Nephron progenitor cell (in vitro differentiated cells): ENCODE results near the gene NEK7.

Experiments
- DNase-seq: peaks from one replicate; pipeline ENCODE4 v3.0.0; 2021
- H3K27ac Mint-ChIP-seq: 2 replicates; pipeline ENCODE4 v1.8.0; 2021; ENCODE audit warnings: mild to moderate bottlenecking, moderate library complexity, mixed read lengths
- H3K27me3 Mint-ChIP-seq: 2 replicates; pipeline ENCODE4 v1.8.0; 2021; ENCODE audit warnings: mild to moderate bottlenecking, low read depth, mixed read lengths; ENCODE audit not compliant: poor library complexity
- H3K36me3 Mint-ChIP-seq: 2 replicates; pipeline ENCODE4 v1.8.0; 2021; ENCODE audit warnings: low read depth, mixed read lengths
- H3K4me1 Mint-ChIP-seq: 2 replicates; pipeline ENCODE4 v1.8.0; 2021; ENCODE audit warnings: mixed read lengths
- H3K4me3 Mint-ChIP-seq: 2 replicates; pipeline ENCODE4 v1.8.0; 2021; ENCODE audit warnings: mild to moderate bottlenecking, moderate library complexity, mixed read lengths
- H3K9me3 Mint-ChIP-seq: 2 replicates; pipeline ENCODE4 v1.8.0; 2021; ENCODE audit warnings: mild to moderate bottlenecking, moderate library complexity, mixed read lengths
- TF ChIP-seq, protein P1 (sequence below): fragments of 200-600 bp; sonication (generic); IDR thresholded peaks from 2 replicates; pipeline ENCODE4 v1.5.0; 2021; ENCODE audit warnings: antibody characterized with exemption

Gene NEK7

DNA sequence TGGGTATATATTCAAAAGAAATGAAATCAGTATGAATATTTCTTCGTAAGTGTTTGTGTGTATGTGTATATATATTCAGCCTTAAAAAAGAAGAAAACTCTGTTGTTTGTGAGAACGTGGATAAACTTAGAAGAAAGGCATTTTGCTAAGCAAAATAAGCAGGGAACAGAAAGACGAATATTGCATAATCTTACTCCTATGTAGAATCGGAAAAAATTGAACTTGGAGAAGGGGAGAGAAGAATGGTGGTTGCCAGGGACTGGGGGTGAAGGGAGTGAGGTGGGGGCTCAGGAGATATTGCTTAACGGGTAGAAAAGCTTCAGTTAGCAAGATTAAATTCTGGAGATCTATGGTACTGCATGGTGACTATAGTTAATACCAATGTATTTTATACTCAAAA, 40.3 kb upstream of the NEK7 start:
- Mint-ChIP-seq H3K27ac (no peak overlapping the region), H3K4me1 (peaks cover 4% of the 10 kb centered on the region), H3K36me3 (no peaks in the 10 kb centered on the region), H3K4me3 (no peak overlapping the region), H3K9me3 (no peaks in the 10 kb centered on the region), H3K27me3 (no peaks in the 10 kb centered on the region)
- TF ChIP-seq, protein P1, sequence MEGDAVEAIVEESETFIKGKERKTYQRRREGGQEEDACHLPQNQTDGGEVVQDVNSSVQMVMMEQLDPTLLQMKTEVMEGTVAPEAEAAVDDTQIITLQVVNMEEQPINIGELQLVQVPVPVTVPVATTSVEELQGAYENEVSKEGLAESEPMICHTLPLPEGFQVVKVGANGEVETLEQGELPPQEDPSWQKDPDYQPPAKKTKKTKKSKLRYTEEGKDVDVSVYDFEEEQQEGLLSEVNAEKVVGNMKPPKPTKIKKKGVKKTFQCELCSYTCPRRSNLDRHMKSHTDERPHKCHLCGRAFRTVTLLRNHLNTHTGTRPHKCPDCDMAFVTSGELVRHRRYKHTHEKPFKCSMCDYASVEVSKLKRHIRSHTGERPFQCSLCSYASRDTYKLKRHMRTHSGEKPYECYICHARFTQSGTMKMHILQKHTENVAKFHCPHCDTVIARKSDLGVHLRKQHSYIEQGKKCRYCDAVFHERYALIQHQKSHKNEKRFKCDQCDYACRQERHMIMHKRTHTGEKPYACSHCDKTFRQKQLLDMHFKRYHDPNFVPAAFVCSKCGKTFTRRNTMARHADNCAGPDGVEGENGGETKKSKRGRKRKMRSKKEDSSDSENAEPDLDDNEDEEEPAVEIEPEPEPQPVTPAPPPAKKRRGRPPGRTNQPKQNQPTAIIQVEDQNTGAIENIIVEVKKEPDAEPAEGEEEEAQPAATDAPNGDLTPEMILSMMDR = no peak
- DNase-seq = no peak

DNA sequence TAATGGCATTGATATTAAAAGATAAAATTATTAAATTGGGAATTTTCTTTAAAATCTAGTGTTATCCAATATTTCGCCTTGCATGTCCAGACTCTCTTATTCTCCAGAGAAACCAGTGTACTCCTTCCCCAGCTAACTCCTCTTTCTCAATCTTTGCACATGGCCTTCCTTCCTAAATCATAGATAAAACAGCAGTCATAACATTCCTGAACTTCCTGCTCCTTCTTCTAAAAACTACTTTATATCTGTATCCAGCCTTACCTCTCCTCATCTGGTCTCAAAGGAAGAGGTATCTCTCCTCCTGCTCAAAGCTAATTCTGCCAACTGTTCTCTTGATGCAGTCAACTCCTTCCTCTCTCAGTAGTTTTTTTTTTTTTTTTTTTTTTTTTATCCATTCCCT, 39.5 kb upstream of the NEK7 start:
- H3K9me3 Mint-ChIP-seq = no peaks in the 10 kb centered on the region
- H3K27me3 Mint-ChIP-seq = no peaks in the 10 kb centered on the region
- H3K4me1 Mint-ChIP-seq = peaks cover 6% of the 10 kb centered on the region
- DNase-seq = no peak
- H3K4me3 Mint-ChIP-seq = no peak overlapping the region
- no peaks in the 10 kb centered on the region for H3K36me3 Mint-ChIP-seq
- TF ChIP-seq, protein P1 = no peak
- no peak overlapping the region for H3K27ac Mint-ChIP-seq

DNA sequence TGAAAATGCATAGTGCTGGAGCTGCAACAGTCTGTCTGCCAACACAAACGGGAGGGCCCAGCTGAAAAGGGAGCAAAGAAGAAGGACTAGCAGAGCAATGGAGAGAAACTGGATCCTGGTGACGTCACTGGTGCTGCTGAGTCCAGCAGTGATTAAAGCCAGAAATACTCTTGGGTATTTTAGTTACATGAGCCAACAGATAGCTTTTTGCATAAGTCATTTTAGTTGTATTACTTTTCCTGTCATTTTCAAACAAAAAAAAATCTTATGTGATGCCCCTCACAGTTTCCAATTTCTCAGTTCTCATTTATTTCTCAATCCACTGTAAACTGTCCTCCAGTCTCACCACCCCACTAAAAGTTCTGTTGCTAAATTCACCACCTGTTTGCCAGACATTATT, 38.7 kb upstream of the NEK7 start:
- TF ChIP-seq, protein P1 = no peak
- Mint-ChIP-seq H3K27ac (no peak overlapping the region), H3K4me3 (no peak overlapping the region), H3K27me3 (no peaks in the 10 kb centered on the region), H3K36me3 (no peaks in the 10 kb centered on the region), H3K4me1 (peaks cover 6% of the 10 kb centered on the region), H3K9me3 (no peaks in the 10 kb centered on the region)
- DNase-seq = no peak

DNA sequence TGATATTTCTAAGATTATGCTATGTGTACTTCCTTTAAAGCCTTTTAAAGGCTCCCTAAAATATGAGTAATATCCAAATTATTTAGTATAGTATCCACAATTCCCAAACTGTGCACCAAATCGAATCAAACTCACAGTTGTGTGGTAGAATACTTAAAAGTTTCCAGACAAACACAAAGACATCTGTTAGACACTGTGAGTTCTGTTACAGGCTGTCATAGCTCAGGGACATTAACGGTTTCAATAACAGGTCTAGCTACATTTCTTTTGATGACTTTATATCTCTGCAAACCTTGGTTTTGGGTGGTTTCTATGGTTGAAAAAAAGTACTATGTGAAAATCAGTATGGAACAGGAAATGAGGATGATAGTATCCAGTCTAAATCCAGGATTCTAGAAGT, 36.9 kb upstream of the NEK7 start:
- H3K36me3 Mint-ChIP-seq = no peaks in the 10 kb centered on the region
- H3K27ac Mint-ChIP-seq = no peak overlapping the region
- TF ChIP-seq, protein P1 = no peak
- no peak for DNase-seq
- no peaks in the 10 kb centered on the region for H3K9me3 Mint-ChIP-seq
- no peak overlapping the region for H3K4me3 Mint-ChIP-seq
- H3K27me3 Mint-ChIP-seq = no peaks in the 10 kb centered on the region
- H3K4me1 Mint-ChIP-seq = peaks cover 6% of the 10 kb centered on the region

DNA sequence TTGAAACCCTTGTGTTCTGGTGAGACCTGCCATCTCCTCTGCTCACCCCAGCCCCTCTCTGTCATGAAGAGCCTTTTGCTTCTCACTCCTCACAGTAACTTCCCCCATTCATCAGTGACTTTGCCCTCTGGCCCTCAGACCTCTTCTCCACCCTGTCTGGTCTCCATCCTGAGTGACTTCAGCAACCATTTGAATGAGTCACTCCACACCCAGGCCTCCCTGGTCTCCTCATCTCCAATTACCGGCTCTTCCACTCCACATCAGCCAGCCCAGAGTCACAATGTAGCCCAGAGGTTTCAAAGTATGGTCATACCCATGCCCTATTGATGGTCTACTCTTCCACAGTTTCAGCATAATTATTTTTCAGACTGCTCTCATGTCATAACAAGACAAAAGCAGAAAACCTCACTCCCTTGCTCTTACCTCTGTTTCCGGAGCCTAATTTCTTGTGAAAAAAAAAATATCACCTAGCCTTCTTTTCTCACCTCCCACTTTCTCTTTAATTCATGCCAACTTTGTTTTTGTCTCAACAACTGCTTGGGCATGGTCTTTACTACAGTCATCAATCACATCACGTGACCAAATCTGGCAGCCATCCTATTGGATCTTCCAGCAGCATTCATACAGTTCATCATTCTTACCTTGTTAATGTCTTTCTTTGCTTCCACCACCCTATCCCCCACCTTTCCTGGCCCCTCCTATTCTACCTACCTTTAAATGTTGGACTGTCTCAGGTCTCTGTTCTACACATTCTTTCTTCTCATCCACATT, 35.6 kb upstream of the NEK7 start:
- no peaks in the 10 kb centered on the region for H3K36me3 Mint-ChIP-seq
- peaks cover 6% of the 10 kb centered on the region for H3K4me1 Mint-ChIP-seq
- H3K9me3 Mint-ChIP-seq = no peaks in the 10 kb centered on the region
- H3K27me3 Mint-ChIP-seq = no peaks in the 10 kb centered on the region
- DNase-seq = no peak
- TF ChIP-seq, protein P1 = no peak
- peak overlapping the region; percentile 31 for H3K27ac Mint-ChIP-seq
- no peak overlapping the region for H3K4me3 Mint-ChIP-seq

DNA sequence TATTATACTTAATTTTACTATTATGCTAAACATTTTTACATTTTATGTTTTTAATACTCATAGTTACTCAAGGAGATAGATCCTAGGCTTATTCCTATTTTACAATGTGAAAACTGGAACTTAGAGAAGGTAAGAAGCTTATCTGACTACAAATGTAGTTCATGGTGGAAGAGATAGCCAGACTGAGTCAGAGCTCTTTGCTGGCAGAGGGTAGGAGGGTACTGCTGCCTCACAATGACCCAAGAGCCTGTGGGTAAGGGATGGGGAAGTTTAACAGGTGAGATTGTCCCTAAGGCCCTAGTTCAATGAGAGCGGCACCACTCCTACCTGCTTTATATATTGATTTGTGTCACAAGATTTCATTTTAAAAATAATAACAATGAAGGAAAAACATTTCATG, 34.1 kb upstream of the NEK7 start:
- Mint-ChIP-seq H3K27me3 (no peaks in the 10 kb centered on the region), H3K9me3 (no peaks in the 10 kb centered on the region)

More for the DNA sequence above, 34.1 kb upstream of the NEK7 start:
- Mint-ChIP-seq H3K27ac (no peak overlapping the region), H3K36me3 (no peaks in the 10 kb centered on the region), H3K4me1 (peaks cover 6% of the 10 kb centered on the region), H3K4me3 (no peak overlapping the region)
- TF ChIP-seq, protein P1 = no peak
- DNase-seq = no peak
